Naive B cell (primary cell): ENCODE results near the gene ZNF684. TPM values are rescaled to one million over a fixed set of nuclear protein-coding genes. Genes with fewer than 3 reads are reported as not detected.

Experiments
- ATAC-seq, 2 donors: fragments of 150-1000 bp; cut with Tn5 transposase; 2 replicates each; pipeline ENCODE4 v1.10.0; 2021; ENCODE audit warnings: low read depth in 2 of 2, mild to moderate bottlenecking in 2 of 2, moderate library complexity in 2 of 2
- DNase-seq: peaks from one replicate; pipeline ENCODE4 v3.0.0; 2022
- H3K27ac Mint-ChIP-seq, 6 donors: one replicate each; pipeline ENCODE4 v1.8.0; 2020 to 2022; ENCODE audit warnings: mild to moderate bottlenecking in 6 of 6, mixed read lengths in 6 of 6, moderate library complexity in 5 of 6, inconsistent platforms in 2 of 6
- H3K27me3 Mint-ChIP-seq, 3 donors: one replicate each; pipeline ENCODE4 v1.8.0; 2021 to 2022; ENCODE audit warnings: mixed read lengths in 3 of 3, mild to moderate bottlenecking in 1 of 3
- H3K36me3 Mint-ChIP-seq, 2 donors: one replicate each; pipeline ENCODE4 v1.8.0; 2020 to 2022; ENCODE audit warnings: mixed read lengths in 2 of 2, inconsistent platforms in 1 of 2, mild to moderate bottlenecking in 1 of 2
- H3K4me1 Mint-ChIP-seq, 3 donors: one replicate each; pipeline ENCODE4 v1.8.0; 2020 to 2022; ENCODE audit warnings: mixed read lengths in 3 of 3, inconsistent platforms in 1 of 3, mild to moderate bottlenecking in 1 of 3, moderate library complexity in 1 of 3
- H3K4me3 Mint-ChIP-seq, 8 donors: one replicate each; pipeline ENCODE4 v1.8.0; 2020 to 2022; ENCODE audit warnings: mild to moderate bottlenecking in 8 of 8, mixed read lengths in 8 of 8, moderate library complexity in 8 of 8, inconsistent platforms in 2 of 8
- H3K9me3 Mint-ChIP-seq, 7 donors: one replicate each; pipeline ENCODE4 v1.8.0; 2020 to 2022; ENCODE audit warnings: mixed read lengths in 7 of 7, mild to moderate bottlenecking in 5 of 7, inconsistent platforms in 2 of 7, moderate library complexity in 1 of 7
- polyA plus RNA-seq, 6 donors: library from polyadenylated mRNA; unstranded; fragments of 300-500 nt; fragmentation: Illumina TruSeq; gene quantifications; one replicate each; pipeline ENCODE4 v1.2.3, GENCODE V29; 2021; ENCODE audit warnings: low read depth in 6 of 6

The ZNF684 gene
- polyA plus RNA-seq, 6 donors from 2014 or later = 2.7 to 5.5 (median 4.5) TPM

DNA sequence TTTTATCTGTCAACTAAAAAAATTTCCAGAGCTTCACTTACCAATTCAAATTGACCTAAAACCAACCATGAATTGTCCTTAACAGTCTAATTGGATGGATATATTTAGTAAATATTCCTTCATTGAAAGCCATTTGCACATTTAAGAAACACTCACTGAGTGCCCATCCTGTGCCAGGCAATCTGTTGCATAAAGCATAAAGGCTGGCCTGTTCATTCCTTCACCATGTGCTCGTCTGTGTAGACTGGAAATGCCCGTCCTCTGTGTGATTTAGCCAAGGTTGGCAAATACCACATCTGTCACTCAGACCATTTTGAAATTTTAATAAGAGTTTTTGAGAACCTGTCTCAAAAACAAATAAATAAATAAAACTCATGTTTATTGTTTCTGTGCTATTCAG lies 57.1 kb downstream of the ZNF684 start:
- ATAC-seq (no peak), DNase-seq (no peak)
- no peaks in the 10 kb centered on the region for H3K9me3 Mint-ChIP-seq
- peaks cover 0 to 5% (median 0%) of the 10 kb centered on the region in 3 donors for H3K4me1 Mint-ChIP-seq
- no peaks in the 10 kb centered on the region for H3K27me3 Mint-ChIP-seq
- H3K4me3 Mint-ChIP-seq = no peak overlapping the region
- no peaks in the 10 kb centered on the region for H3K36me3 Mint-ChIP-seq
- no peak overlapping the region for H3K27ac Mint-ChIP-seq

DNA sequence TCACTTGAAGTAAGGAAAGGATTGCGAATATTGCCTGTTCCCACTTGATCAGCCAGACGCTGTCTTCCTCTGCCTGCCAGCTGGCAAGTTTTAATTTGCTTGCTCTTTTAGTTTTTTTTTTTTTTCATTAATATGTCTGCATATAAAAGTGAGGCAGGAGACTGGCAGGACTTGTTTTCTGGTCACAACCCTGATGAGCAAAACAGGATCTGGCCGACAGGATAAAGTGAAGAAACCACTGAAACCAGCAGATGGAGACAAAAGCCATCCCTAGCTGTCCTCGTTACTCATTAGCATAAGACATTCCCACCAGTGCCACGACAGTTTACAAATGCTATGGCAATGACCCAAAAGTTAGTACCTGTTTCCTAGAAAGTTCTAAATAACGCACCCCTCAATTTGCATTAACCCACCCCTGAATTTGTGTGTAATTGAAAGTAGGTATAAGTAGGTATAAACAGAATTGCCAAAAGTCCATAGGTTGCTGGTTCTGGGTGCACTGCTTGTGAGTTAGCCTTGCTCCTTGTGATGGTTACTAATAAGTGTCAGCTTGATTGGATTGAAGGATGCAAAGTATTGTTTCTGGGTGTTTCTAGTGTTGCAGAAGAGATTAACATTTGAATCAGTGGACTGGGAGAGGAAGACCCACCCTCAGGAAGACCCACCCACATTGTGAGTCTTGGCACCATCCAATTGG lies 60.8 kb downstream of the ZNF684 start:
- peak; percentile 34 to 40 for ATAC-seq
- Mint-ChIP-seq H3K27me3 (no peaks in the 10 kb centered on the region), H3K27ac (no peak overlapping the region)

DNA sequence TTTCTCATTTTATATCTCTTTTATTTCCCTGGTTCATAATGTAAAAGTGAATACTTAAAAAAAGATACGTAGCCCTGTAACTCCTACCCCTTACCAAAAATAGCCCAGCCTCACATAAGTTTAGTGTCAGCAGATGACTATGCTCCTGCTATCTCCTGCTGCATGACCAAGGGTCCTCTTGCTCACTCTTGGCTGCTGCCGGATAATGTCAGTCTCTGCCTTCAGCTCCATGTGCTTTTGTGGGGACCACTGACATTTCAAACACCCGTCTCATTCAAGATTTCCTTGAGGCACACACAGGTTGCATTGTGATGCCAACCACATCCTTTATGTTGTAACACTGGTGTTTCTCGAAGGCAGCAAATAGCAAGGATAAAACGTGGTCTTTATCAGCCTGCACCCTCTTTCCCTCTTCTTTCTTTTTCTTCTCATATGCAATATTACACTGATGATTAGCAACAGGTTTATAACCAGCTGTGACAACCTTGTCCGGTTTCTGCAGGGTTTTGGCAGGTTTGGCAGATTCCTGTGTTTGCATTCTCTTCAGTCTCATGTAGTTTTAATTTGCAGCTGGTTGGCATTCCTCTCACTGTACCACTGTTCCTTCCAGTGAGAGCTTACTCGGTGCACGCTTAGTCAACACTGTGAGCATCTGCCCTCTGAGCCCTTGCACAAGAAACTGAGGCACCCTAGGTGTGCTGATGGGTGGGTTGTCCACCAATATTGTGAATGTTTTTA lies 62.2 kb downstream of the ZNF684 start:
- no peak overlapping the region for H3K4me3 Mint-ChIP-seq
- peaks cover 0 to 5% (median 0%) of the 10 kb centered on the region in 3 donors for H3K4me1 Mint-ChIP-seq
- DNase-seq (no peak), ATAC-seq (no peak)
- no peaks in the 10 kb centered on the region for H3K9me3 Mint-ChIP-seq
- no peaks in the 10 kb centered on the region for H3K27me3 Mint-ChIP-seq
- no peak overlapping the region for H3K27ac Mint-ChIP-seq
- H3K36me3 Mint-ChIP-seq = no peaks in the 10 kb centered on the region

More for the DNA sequence above, 60.8 kb downstream of the ZNF684 start:
- Mint-ChIP-seq H3K4me3 (no peak overlapping the region), H3K4me1 (peaks cover 0 to 5% (median 0%) of the 10 kb centered on the region in 3 donors), H3K36me3 (no peaks in the 10 kb centered on the region), H3K9me3 (no peaks in the 10 kb centered on the region)
- DNase-seq = peak; percentile 3

DNA sequence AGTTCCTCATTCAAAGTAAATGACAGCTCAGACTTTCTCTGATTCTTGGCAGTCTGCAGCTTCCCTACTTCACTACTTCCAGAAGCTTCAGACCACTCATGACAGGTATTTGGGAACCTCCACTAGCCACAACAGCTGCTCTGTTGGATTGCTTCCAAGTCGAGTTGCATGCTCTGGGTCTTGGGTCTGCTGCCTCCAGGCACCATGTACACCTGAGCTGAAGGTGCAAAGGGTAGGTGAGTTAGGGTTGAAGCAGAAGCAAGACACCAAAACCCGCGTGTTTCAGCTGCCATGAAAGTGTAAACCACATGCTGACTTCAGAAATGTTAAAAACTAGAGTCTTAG lies 62.7 kb downstream of the ZNF684 start:
- no peak for DNase-seq
- no peak for ATAC-seq
- no peak overlapping the region for H3K27ac Mint-ChIP-seq

DNA sequence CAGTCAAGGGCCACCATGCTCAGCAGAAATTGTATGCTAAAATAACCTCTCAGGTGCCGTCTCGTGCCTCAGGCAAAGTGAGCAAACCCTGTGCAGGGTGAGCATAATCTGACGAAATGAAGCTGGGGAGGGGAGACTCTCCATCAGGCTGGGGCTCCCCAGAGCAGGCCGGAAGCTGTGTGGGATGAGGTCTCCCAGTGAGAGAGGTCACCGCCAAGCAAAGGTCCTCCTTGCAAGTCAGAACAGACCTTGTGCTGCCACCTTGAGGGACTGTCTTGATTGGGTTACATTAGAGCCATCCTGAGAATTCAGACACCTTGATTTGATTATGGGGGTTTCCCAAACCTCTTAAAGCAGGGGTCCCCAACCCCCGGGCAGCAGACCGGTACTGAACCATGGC lies 64.2 kb downstream of the ZNF684 start:
- H3K36me3 Mint-ChIP-seq = no peaks in the 10 kb centered on the region
- DNase-seq (no peak), ATAC-seq (no peak)
- peaks cover 0 to 5% (median 0%) of the 10 kb centered on the region in 3 donors for H3K4me1 Mint-ChIP-seq
- no peaks in the 10 kb centered on the region for H3K9me3 Mint-ChIP-seq
- H3K27me3 Mint-ChIP-seq = no peaks in the 10 kb centered on the region
- no peak overlapping the region for H3K27ac Mint-ChIP-seq
- H3K4me3 Mint-ChIP-seq = no peak overlapping the region

More for the DNA sequence above, 62.7 kb downstream of the ZNF684 start:
- Mint-ChIP-seq H3K27me3 (no peaks in the 10 kb centered on the region), H3K36me3 (no peaks in the 10 kb centered on the region), H3K4me1 (peaks cover 0 to 5% (median 0%) of the 10 kb centered on the region in 3 donors), H3K9me3 (no peaks in the 10 kb centered on the region), H3K4me3 (no peak overlapping the region)

Other genes with a start within 250 kb of the ZNF684 start
- 1 to 10 TPM; 1.3 to 5.6 (median 3.2) TPM for gene COL9A2, start 214.4 kb upstream of the ZNF684 start, polyA plus RNA-seq
- 100 to 1,000 TPM; 480 to 946 (median 649) TPM for gene SMAP2, start 157.9 kb upstream of the ZNF684 start, polyA plus RNA-seq
- gene ZFP69B, start 81.2 kb upstream of the ZNF684 start, polyA plus RNA-seq = 1 to 10 TPM in 5 of 6 donors, not detected in 1; 1.1 to 3.2 (median 2.0) TPM
- 1 to 10 TPM in 5 of 6 donors, not detected in 1; 3.4 to 6.8 (median 6.2) TPM for gene ZFP69, start 54.3 kb upstream of the ZNF684 start, polyA plus RNA-seq
- gene EXO5, start 22.9 kb upstream of the ZNF684 start, polyA plus RNA-seq = 10 to 100 TPM in 1 of 6 donors, 1 to 10 TPM in 5; 5.5 to 16.2 (median 7.4) TPM
- gene RIMS3, start 134.0 kb downstream of the ZNF684 start, polyA plus RNA-seq = 1 to 10 TPM in 5 of 6 donors, under 1 TPM in 1; 0.93 to 2.9 (median 1.8) TPM
- gene NFYC, start 160.1 kb downstream of the ZNF684 start, polyA plus RNA-seq = 10 to 100 TPM; 60.3 to 95.4 (median 73.0) TPM